ENCODE measurements around the gene SS18. TPM values are rescaled to one million over a fixed set of nuclear protein-coding genes. Genes with fewer than 3 reads are reported as not detected.
A peak's percentile ranks its signal among the peaks of the same experiment; 100 is the strongest.

Gene SS18
- total RNA-seq, 1 donor from 2014 or later = 111 TPM

GRCh38 chr18:25979369-25980040 lies 110.9 kb downstream of the SS18 start:
- no peak for DNase-seq (ENCODE audit: low read depth)
- TF ChIP-seq CTCF (IDR thresholded peaks at IDR 0.05; ENCODE audit: insufficient read depth, low read length, poor library complexity, severe bottlenecking) = no peak
- H3K4me3 ChIP-seq (ENCODE audit: low read depth, low read length) = no peak overlapping the region
- H3K27me3 ChIP-seq (ENCODE audit: control insufficient read depth, insufficient read depth, low read length) = no peaks in the 10 kb centered on the region
- H3K36me3 ChIP-seq (ENCODE audit: control insufficient read depth, insufficient read depth, low read length) = no peaks in the 10 kb centered on the region

- H3K27me3 ChIP-seq (ENCODE audit: control insufficient read depth, insufficient read depth, low read length) = no peaks in the 10 kb centered on the region
- no peaks in the 10 kb centered on the region for H3K36me3 ChIP-seq (ENCODE audit: control insufficient read depth, insufficient read depth, low read length)
- no peak overlapping the region for H3K4me3 ChIP-seq (ENCODE audit: low read depth, low read length)
- DNase-seq (ENCODE audit: low read depth) = no peak
- TF ChIP-seq CTCF (IDR thresholded peaks at IDR 0.05; ENCODE audit: insufficient read depth, low read length, poor library complexity, severe bottlenecking) = peak; percentile 13
Observed at GRCh38 chr18:25976554-25976953, 113.9 kb downstream of the SS18 start.

GRCh38 chr18:25974630-25975077 lies 115.8 kb downstream of the SS18 start:
- Histone ChIP-seq H3K4me3 (ENCODE audit: low read depth, low read length) (no peak overlapping the region), H3K27me3 (ENCODE audit: control insufficient read depth, insufficient read depth, low read length) (no peaks in the 10 kb centered on the region), H3K36me3 (ENCODE audit: control insufficient read depth, insufficient read depth, low read length) (no peaks in the 10 kb centered on the region)
- DNase-seq (ENCODE audit: low read depth) = no peak
- TF ChIP-seq CTCF (IDR thresholded peaks at IDR 0.05; ENCODE audit: insufficient read depth, low read length, poor library complexity, severe bottlenecking) = no peak

Other genes with a start within 250 kb of the SS18 start
- gene PSMA8, start 43.3 kb upstream of the SS18 start, total RNA-seq = not detected in 2 replicates
- gene TAF4B, start 135.8 kb upstream of the SS18 start, total RNA-seq = 6.9 and 9.5 TPM in 2 replicates